ENCODE measurements around the gene ISCA1.

DNA sequence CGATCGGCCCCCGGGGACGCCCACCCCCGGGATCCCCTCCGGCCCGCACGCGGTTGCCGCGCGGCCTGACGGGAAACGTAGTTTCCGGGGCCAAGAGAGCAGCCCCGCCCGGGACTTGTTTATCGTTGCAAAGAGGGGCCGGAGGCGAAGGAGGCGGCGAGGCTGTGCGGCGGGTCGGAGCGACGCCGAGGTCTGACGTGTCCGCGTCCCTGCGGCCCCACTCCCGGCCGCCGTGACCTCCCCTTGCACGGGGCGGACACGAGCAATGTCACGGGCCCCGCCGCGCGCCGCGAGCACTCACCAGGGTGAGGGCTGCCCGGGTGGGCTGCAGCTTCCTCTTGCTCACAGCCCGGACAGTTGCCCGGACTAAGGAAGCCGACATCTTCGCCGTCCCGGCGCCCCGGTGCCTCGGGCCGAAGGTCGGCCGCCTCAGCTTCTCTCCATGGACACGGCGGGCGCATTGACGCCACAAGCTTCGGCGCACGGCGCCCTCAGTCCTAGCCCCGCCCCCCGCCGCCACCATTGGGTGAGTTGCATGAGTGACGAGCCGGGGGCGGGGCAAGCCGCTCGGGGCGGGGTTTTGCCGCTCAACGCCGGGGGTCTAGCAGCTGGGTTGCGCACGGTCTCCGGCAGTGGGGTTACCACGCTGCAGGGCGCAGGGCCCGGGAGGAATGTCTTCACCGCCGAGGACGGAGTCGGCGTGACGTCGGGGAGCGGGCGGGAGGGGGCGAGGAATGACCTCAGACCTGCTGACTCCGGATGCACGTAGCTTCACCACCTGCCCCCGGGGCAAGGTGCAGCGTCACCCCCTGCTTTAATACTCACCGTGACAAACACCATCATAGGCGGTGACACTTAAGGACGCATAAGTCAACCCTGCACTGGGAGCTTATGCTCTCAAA is at the start of gene ISCA1:
- TF ChIP-seq POLR2AphosphoS5 (IDR thresholded peaks at IDR 0.05; ENCODE audit: low read depth) = peak; percentile 71
- TF ChIP-seq, protein P1, sequence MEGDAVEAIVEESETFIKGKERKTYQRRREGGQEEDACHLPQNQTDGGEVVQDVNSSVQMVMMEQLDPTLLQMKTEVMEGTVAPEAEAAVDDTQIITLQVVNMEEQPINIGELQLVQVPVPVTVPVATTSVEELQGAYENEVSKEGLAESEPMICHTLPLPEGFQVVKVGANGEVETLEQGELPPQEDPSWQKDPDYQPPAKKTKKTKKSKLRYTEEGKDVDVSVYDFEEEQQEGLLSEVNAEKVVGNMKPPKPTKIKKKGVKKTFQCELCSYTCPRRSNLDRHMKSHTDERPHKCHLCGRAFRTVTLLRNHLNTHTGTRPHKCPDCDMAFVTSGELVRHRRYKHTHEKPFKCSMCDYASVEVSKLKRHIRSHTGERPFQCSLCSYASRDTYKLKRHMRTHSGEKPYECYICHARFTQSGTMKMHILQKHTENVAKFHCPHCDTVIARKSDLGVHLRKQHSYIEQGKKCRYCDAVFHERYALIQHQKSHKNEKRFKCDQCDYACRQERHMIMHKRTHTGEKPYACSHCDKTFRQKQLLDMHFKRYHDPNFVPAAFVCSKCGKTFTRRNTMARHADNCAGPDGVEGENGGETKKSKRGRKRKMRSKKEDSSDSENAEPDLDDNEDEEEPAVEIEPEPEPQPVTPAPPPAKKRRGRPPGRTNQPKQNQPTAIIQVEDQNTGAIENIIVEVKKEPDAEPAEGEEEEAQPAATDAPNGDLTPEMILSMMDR (IDR thresholded peaks at IDR 0.05; ENCODE audit: insufficient read depth, low read length) = no peak
